GM18519 (cell line): ENCODE data around the gene ANKRD45.
"Not testable (repeated sequence)": the region's sequence is repeated elsewhere in the genome, so short reads cannot be mapped to it uniquely, and the experiment has no call there.

ENCODE experiments used
- ATAC-seq: cut with Tn5 transposase; IDR thresholded peaks from one replicate; pipeline ENCODE4 v1.9.1; 2021; ENCODE audit warnings: mild to moderate bottlenecking, moderate library complexity; ENCODE audit not compliant: unreplicated experiment, low FRiP score

The ANKRD45 gene, protein sequence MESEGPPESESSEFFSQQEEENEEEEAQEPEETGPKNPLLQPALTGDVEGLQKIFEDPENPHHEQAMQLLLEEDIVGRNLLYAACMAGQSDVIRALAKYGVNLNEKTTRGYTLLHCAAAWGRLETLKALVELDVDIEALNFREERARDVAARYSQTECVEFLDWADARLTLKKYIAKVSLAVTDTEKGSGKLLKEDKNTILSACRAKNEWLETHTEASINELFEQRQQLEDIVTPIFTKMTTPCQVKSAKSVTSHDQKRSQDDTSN

DNA sequence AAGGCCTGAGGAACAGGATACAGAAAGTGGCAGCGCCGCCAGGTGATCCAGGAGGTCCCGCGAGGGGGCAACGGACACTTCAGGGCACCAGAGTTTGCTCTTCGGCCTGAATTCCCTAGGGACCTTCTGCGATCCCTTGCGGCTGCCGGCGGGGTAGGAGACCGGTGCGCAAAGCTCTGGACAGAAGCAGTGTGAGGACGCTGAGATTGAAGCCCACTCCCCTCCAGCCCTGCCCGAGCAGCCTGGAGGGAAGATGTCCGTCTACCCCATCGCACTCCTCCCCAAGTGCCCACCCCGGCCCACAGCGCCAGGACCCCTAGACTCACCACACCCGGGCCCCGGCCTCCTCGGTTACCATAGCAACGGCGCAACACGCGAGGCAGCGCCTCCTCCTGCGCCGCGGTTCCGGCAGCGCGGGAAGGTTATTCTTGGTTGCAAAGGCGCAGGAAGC is at the start of gene ANKRD45:
TSS of gene ANKRD45 (minus strand) at position 361 of the 451 bp plus-strand sequence. CDS start 10,433 bp downstream, outside the sequence.
- no peak for ATAC-seq

DNA sequence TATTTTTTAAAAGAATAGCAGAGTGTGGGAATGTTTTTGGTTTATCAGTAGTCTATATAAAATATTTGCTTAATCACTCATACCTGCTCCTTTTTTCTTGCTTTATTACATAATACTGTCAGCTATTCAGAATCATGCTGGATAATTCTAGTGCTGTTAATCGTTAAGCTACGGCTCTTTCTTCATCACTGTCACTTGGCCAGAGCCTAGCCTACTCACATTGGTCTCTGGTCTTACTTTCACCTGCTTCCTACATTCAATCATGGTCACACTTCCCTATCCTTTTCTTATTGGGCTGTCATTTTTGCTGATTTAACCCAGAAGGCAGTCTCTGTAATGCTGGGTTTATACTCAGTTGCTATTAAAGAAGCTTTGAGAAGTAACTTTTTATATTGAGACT is 47.6 kb upstream of the ANKRD45 start:
- ATAC-seq: no peak

DNA sequence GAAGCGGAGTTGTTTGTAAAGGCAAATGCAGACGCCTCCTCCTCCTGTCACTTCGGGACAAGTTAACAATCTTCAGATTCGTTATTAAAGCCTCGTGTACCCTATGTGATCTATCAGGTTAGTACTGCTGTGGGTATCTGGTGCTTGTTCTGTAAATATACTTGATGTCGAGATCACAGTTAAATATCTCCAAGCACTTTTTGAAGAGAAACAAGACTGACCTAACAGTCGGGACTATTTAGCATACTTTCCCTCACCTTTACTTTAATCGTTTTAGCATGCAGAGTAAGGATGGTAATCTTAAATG is 45.8 kb upstream of the ANKRD45 start:
- ATAC-seq: no peak

DNA sequence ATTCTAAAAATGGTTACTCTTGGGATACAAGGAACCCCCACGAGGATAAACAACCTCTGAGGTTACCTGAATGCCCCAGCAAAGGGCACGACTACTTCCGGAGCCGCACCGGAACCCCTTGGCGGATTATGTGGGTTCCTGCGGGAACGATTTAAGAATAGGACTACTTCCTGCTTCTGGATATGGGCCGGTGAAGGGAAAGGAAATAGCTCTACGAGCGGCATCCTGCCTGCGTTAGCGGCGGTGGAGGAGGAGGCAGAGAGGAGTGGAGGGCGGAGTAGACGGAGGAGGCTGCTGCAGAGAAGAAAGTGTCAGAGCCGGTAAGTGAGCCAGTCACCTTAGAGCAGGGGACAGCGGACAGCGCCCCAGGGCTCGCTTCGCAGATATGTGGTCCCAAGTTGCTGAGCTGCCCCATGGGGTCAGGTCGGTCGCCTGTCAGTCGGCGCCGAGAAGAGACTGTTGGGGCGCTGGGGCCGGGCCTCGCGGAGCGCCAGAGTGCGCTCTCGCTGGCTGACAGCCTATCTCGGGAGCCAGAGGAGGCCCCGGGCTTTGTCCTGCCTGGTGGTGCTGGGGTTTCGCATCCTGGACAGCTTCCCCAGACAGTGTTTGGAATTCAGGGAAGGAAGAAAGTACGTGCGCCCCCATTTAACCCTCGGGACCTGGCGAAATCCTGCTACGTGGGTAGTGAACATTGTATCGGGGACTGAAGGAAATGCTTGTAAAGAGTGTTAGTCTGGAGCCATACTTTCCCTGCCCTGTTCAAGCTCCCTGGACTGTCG is 45.3 kb upstream of the ANKRD45 start, which contains the start of gene KLHL20:
TSS of gene KLHL20 (plus strand) at position 223 of the 779 bp plus-strand sequence. CDS start 1,063 bp downstream, outside the sequence.
- peak; percentile 85 for ATAC-seq

DNA sequence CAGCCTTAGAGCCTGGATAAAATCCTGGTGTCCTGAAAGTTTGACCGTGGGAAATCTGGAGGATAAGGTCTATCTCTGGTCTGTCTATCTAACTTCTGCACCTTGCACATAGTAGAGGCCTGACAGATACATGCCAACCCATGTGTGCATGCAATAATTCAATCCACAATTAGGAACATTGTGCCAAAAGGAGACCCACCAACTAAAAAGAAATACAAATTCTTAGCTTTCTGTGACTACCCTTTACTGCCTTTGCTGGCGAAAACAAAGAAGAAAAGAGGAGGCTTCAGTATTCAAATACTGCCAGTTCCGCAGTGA is 44.7 kb upstream of the ANKRD45 start:
- no peak for ATAC-seq

DNA sequence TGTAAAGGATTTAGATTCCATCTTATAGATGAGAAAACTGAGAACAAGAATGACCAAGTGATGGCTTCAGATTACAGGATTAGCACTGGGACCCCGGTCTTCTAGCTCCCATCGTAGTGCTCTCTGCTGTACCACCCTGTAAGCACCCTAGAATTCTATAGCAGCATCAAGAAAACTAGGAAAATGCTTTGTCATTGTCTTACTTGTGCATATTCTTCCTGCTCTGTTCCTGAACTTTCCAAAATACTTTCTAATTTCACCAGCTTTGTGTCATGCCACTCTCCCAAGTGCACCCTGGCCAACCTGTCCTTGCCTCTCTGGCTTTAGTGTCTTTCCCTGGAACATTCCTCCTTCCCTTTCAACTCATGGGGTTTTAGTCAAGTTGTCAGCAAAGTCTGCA is 39.1 kb upstream of the ANKRD45 start:
- no peak for ATAC-seq

DNA sequence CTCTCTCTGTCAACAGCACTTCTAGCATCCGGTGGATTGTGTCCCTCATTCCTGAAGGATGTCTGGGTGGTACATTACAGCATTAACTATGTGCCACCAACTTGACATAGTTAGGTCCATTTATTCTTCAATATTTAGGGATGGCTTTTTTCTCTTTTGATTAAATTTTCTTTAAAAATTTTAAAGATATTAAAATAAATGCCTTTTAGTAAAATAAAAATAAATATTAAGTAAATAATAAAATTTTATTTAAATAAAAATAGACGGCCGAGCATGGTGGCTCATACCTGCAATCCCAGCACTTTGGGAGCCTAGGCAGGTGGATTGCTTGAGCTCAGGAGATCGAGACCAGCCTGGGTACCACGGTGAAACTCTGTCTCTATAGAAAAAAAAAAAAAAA is 35.5 kb upstream of the ANKRD45 start:
- no peak for ATAC-seq

DNA sequence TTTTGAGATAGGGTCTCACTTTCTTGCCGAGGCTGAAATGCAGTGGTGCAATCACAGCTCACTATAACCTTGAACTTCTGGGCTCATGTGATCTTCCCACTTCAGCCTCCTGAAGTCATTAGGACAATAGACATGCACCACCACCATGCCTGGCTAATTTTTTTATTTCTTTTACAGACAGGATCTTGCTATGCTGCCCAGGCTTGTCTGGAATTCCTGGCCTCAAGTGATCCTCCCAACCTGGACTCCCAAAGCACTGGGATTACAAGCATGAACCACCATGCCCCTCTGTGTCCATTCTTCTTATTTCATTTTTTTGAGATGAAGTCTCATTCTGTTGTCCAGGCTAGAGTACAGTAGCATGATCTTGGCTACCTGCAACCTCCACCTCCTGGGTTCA is 33.1 kb upstream of the ANKRD45 start:
- ATAC-seq: no peak

DNA sequence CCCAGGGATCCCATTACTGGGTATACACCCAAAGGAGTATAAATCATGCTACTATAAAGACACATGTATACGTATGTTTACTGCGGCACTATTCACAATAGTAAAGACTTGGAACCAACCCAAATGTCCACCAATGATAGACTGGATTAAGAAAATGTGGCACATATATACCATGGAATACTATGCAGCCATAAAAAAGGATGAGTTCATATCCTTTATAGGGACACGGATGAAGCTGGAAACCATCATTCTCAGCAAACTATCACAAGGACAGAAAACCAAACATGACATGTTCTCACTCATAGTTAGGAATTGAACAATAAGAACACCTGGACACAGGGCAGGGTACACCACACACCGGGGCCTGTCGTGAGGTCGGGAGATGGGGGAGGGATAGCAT is 31.6 kb upstream of the ANKRD45 start:
- ATAC-seq: not testable (repeated sequence)

DNA sequence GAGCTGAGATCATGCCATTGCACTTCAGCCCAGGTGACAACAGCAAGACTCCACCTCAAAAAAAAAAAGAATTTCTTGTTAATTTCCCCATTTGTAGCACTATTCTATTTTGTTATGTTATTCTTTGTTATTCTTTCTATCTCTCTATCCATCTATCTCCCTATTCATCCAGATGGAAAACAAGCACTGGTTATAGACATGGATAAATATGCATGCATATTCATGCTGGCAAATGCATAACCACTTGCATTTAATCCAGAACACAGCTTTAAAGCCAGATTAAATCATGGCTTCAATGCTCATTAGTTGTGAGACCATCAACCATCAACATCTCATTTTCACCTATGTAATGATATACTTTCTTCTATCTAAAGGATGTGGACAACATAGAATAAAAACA is 23.6 kb upstream of the ANKRD45 start:
- no peak for ATAC-seq

DNA sequence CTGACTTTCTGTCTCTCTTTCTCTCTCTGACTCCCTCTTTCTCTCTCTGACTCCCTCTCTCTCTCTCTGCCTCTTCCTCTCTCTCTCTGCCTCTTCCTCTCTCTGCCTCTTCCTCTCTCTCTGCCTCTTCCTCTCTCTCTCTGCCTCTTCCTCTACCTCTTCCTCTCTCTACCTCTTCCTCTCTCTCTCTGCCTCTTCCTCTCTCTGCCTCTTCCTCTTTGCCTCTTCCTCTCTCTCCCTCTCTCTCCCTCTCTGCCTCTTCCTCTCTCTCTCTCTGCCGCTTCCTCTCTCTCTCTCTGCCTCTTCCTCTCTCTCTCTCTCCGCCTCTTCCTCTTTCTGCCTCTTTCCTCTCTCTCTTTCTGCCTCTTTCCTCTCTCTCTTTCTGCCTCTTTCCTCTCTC is 18.6 kb upstream of the ANKRD45 start:
- ATAC-seq: no peak

DNA sequence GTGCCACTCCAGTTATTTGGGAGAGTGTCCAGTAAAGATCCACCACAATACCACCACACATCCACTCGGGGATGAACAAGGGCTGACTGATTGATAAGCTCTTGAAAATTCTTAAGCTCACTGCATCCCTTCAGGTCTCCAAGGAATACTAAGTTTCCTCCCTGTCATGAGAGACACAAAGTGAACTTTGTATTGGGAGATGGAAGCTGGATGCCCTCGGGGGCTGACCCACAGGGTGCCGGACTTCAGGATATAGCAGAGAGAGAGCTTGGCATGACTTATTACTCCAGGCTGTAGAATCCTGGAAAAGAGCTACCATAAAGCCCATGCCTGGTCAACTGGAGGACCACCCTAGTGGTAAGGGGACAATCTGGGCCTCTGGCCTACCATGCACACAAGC is 15.5 kb upstream of the ANKRD45 start:
- ATAC-seq: not testable (repeated sequence)

DNA sequence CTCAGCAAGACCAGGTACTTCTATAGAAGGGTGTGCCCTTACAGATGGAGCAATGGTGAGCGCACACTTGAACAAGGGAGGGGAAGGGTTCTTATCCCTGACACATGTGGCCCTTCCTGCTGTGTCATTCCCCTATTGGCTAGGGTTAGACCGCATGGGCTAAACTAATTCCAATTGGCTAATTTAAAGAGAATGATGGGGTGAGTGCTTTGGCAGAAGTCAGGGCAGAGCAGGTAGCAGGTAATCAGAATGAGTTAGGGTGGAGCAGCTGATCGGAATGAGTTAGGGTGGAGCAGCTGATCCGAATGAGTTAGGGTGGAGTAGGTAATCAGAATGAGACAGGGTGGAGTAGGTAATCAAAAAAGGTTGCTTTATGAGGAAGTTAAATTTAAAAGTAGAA is 14.2 kb upstream of the ANKRD45 start:
- not testable (repeated sequence) for ATAC-seq

DNA sequence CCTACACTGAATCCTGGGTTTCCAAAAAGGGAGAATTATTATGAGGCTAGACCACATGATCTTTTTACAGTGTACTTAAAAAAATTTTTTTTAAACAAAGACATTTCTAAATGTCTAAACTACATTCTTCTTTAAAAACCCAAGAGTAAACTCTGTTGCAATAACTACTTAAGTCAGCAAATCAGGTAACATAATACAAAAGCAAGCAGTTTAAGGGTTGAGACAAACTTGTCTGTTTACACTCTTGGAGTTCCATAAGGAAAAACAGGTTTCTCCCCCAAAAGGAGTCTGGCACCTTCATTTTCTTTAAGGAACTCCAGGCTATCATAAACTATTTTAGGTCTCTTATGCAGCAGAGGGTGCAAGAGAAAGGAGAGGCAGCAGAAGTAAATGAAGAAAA is 12.5 kb upstream of the ANKRD45 start:
- ATAC-seq: no peak

DNA sequence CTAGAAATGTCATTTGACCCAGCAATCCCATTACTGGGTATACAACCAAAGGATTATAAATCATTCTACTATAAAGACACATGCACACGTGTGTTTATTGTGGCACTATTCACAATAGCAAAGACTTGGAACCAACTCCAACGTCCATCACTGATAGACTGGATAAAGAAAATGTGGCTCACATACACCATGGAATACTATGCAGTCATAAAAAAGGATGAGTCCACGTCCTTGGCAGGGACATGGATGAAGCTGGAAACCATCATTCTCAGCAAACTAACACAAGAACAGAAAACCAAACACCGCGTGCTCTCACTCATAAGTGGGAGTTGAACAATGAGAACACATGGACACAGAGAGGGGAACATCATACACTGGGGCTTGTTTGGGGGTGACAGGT is 10.5 kb upstream of the ANKRD45 start:
- ATAC-seq: not testable (repeated sequence)

DNA sequence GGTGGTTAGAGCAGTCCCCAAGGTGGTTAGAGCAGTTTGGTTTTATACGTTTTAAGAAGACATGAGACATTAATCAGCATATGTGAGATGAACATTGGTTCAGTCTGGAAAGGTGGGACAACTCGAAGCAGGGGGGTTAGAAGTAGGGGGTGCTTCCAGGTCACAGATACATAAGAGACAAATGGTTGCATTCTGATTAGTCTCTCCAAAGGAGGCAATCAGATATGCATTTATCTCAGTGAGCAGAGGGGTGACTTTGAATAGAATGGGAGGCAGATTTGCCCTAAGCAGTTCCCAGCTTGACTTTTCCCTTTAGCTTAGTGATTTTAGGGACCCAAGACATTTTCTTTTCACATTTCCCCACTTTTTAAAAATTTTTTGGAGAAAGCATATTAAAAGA is 4.8 kb upstream of the ANKRD45 start:
- not testable (repeated sequence) for ATAC-seq

DNA sequence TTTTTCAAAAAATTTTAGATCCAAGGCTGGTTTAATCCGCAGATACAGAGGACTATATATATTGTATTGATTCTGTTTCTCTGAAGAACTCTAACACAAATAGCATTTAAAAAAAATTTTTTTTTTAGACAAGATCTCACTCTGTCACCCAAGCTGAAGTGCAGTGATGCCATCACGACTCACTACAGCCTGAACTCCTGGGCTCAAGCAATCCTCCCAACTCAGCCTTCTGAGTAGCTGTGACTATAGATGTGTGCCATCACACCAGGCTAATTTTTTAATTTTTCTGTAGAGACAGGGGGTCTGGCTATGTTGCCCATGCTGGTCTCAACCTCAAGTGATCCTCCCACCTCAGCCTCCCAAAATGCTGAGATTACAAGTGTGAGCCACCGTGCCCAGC is 3.0 kb downstream of the ANKRD45 start:
- no peak for ATAC-seq

DNA sequence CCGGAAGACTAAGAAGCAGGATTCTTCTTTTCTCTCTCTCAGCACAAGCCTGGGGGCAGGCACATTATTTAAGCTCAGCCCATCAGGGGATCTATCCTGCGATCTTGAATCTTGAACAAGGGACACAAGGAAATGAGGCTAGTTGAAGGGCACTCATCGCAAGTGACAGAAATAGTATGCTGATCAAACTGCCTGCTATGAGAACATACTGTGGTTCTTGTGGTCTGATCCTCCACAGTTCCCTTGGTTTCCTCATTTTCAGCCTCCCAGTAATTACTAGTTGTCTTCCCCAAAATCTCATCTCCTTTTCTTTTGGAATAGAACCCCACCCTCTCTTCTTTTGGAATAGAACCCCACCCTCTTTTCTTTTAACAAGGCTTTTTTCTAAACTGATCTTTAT is 6.5 kb downstream of the ANKRD45 start:
- ATAC-seq: no peak

DNA sequence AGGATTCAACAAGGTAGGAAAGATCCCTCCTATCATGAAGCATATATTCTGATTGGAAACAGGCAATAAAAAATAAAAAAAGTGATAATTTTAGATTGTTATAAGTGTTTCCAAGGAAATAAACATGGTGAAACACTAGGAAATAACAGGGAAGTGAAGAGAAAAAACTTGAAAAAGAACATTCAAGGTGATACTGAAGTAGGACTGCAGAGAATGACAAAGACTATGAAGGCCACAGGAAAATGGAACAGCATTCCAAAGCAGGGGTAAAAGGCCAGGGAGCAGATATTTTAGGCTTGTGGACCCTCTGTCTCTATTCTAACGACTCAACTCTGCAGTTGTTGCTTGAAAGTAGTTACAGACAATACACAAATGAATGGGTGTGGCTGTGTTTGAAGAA is 7.9 kb downstream of the ANKRD45 start:
- ATAC-seq: no peak

DNA sequence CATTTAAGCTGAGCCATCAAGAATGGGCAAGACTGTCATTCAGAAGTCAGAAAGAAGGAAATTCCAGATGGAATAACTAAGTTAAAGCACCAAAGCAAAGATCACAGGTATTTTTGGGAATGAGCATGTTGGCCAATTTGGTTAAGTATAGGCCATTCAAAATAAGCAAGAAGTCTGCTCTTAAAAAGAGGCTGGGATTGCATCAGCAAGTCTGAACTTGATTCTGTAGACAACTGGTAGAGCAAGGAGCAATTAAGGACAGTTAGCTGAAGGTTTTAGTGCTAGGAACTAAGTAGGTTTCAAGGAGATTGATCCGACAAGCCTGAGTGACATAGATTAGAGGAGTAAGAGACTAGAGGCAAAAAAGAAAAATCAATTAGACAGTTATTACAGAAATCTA is 8.4 kb downstream of the ANKRD45 start:
- ATAC-seq: no peak

DNA sequence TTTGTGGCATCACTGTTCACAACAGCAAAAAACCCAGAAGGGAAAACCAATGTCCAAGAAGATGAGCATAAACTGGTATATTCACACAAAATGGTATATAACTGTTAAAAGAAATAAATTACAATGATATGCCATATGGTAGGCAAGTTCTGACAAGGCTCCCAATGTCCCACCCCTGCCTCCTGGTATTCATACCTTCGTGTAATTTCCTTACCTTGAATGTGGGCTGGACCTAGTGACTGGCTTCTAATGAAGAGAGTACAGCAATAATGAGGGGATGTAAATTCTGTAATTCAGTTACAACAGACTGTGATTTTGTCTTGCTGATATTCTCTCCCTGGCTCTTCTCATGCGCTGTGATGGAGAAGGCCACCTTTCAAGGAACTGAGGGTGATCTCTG is 9.3 kb downstream of the ANKRD45 start:
- no peak for ATAC-seq

DNA sequence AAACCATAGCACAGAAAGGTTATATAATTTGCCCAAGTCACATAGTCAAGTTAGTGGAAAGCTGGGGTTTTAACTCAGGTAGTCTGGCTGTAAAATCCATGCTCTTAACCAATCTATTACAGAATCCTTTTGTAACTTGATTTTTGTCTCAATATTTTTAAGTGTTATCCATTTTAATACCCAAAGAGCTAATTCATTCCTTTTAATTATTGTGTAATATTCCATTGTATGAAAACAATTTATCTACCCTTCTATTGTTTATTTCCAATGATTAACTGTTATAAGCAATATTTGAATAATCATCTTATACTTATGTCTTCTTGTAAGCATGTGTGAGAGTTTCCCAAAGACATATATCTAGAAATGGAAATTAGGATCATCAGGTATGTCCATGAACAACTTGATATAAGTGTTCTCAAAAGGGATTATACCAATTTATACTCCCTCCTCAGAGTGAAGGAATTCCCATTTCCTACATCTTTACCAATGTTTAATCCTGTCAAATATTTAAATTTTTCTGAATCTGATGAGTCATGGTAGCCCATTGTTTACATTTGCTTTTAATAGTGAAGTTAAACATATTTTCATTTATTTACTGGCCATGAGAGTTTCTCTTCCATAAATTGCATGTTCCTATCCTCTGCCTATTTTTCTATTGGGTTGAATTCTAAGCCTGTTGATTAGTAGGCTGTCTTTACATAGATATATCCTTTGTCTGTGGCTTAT is 20.6 kb downstream of the ANKRD45 start:
- no peak for ATAC-seq
